SK-N-MC (cell line): ENCODE data around the gene ATRNL1.

ENCODE experiments used
- EZH2 ChIP-seq: fragments of 200-600 bp; sonication (generic); IDR thresholded peaks from one replicate; pipeline ENCODE4 v1.6.1; 2017; ENCODE audit warnings: antibody characterized with exemption
- FOXP2 ChIP-seq: optimal IDR thresholded peaks from 2 replicates; pipeline ENCODE3; 2011; ENCODE audit warnings: mild to moderate bottlenecking, moderate library complexity; ENCODE audit not compliant: insufficient read depth; ENCODE audit errors: extremely low read length, control extremely low read depth
- POLR2AphosphoS5 ChIP-seq: IDR thresholded peaks from 2 replicates; pipeline ENCODE4 v1.6.1; 2012; ENCODE audit warnings: mild to moderate bottlenecking, low read depth, low read length, borderline replicate concordance

DNA sequence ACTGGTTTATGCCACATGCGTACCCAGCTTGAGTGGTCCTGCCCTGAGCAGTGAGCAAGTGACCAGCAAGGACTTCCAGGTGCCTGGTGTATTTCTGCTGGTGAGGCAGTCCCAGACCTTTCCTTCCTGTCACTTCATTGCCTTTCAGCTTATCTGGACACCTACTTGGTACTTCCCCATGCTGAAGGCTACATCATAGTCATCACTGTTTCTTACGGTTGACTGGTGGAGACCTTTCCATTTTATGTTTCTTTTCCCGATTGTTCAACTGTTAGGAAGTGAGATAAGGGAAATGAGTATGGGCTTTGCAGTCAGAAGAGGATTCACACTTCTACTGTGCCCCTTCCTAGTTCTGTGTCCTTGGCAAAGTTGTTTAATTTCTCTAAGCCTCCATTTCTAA is 821.3 kb downstream of the ATRNL1 start:
- TF ChIP-seq EZH2 (no peak), POLR2AphosphoS5 (no peak), FOXP2 (no peak)
